Measurements from ENCODE around the gene PTGFRN.

PTGFRN gene

DNA sequence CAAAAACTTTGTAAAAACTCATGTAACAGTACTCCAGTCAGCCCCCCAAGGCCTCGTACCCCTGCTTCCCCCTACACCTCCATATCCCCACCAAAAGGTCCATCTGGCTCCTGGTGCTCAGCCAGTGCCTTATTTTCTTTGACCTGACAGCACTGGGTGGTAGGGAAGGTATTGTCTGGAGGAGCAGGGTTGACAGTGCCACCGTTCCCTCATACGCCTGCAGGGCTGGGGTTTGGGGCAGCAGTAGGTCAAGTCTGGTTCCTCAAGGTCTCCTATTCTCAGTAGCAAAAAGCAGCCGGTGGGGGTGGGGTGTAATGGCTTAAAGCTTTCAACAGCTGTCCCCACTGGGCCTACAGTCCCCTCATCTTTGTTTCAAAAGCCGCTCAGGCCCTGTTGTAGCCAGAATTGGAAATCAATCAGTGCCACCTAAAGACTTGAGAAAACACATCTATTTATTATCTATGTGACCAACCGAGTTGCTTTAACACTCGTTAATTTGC is 125.1 kb downstream of the PTGFRN start:
- DNase-seq (ENCODE audit: low read depth), result no peak

DNA sequence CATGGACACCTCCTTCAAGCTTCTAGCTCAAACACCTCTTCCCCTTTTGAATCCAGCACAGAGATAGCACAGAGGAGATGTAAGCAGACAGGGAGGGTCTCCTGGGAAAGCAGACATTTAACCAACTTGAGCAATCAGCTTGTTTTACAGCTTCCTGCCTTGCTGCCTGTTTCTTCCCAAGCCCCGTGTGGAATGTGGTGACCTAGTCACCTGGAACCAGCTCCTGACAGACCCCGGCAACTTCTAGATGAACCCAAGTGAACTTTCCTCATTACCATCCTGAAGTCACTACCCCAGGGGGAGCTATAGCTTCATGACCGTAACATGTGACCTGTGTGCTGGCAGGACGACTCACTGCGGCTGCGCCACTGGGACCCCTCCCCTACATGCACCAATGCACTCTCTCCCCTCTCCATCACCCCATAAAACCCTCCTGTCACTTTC is 126.3 kb downstream of the PTGFRN start:
- DNase-seq (ENCODE audit: low read depth), result no peak

GRCh38 chr1:117037802-117038201 is 128.1 kb downstream of the PTGFRN start:
- no peak for DNase-seq (ENCODE audit: low read depth)

DNA sequence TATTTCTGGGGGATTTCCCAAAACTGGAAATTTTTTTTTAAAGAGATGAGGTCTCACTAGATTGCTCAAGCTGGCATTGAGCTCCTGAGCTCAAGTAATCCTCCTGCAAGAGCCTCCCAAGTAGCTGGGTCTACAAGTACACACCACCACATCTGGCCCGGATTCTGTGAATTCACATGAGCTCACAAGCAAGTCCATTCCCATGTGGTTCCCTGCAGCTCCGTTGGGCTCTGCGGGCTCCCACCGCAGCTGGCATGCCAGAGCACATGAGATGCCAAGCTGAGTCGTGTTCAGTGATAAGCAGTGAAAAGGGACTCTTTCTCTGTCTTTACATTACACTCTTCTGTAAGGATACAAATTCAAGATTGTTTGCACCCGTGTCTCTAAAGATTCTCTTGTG is 128.5 kb downstream of the PTGFRN start:
- no peak for DNase-seq (ENCODE audit: low read depth)
